Sigmoid colon (tissue), 7 donors: Measurements from ENCODE around the gene CROT. TPM values are rescaled to one million over a fixed set of nuclear protein-coding genes. Genes with fewer than 3 reads are reported as not detected.

ENCODE experiments used
- DNase-seq: peaks from one replicate; pipeline ENCODE4 v3.0.0-alpha.2; 2019
- H3K27ac ChIP-seq, 4 donors: fragments of 200-600 bp; sonication (generic); one replicate each; pipeline ENCODE4 v1.5.1; 2016 to 2019; ENCODE audit warnings: mild to moderate bottlenecking in 1 of 4
- H3K27me3 ChIP-seq, 3 donors: fragments of 200-600 bp; sonication (generic); one replicate each; pipeline ENCODE4 v1.5.1; 2019; ENCODE audit warnings: mild to moderate bottlenecking in 1 of 3
- H3K36me3 ChIP-seq, 4 donors: fragments of 200-600 bp; sonication (generic); one replicate each; pipeline ENCODE4 v1.5.1; 2016 to 2019
- H3K4me1 ChIP-seq, 4 donors: fragments of 200-600 bp; sonication (generic); one replicate each; pipeline ENCODE4 v1.5.1; 2017 to 2019
- H3K4me3 ChIP-seq, 4 donors: fragments of 200-600 bp; sonication (generic); one replicate each; pipeline ENCODE4 v1.5.1; 2017 to 2019; ENCODE audit warnings: mild to moderate bottlenecking in 2 of 4, moderate library complexity in 1 of 4
- H3K9me3 ChIP-seq, 4 donors: fragments of 200-600 bp in 3 of 4; sonication (generic) in 3 of 4; one replicate each; pipeline versions ENCODE4 v1.5.1 to v1.6.1; 2013 to 2019
- CTCF ChIP-seq, 4 experiments: fragments of 450-650 bp in 3 of 4; fragments of 200-600 bp in 1 of 4; IDR thresholded peaks; one replicate each; pipeline ENCODE4 v1.5.1; 2016 to 2019; ENCODE audit warnings: antibody characterized with exemption in 4 of 4, mild to moderate bottlenecking in 3 of 4, moderate library complexity in 2 of 4
- EP300 ChIP-seq, 4 donors: sonication (generic); formaldehyde crosslinking; IDR thresholded peaks; one replicate each; pipeline ENCODE4 v1.6.1; 2017; ENCODE audit warnings: antibody characterized with exemption in 4 of 4
- POLR2A ChIP-seq, 2 donors: fragments of 450-650 bp; IDR thresholded peaks; one replicate each; pipeline ENCODE4 v1.6.1; 2016; ENCODE audit warnings: antibody characterized with exemption in 2 of 2, mild to moderate bottlenecking in 2 of 2, moderate library complexity in 2 of 2
- POLR2AphosphoS5 ChIP-seq, 4 donors: sonication (generic); formaldehyde crosslinking; IDR thresholded peaks; one replicate each; pipeline ENCODE4 v1.6.1; 2017; ENCODE audit warnings: antibody characterized with exemption in 4 of 4
- WGBS, 2 donors: extraction: QIAGEN DNeasy Blood & Tissue Kit; methylation state at CpG; one replicate each; pipeline ENCODE4 v1.1.7; 2013; 5-methylcytosine and 5-hydroxymethylcytosine counted together
- intact Hi-C: fragments of 100-400 bp; cut with DNase I; formaldehyde crosslinking; loops from one replicate; pipeline ENCODE4 v1.15.1; 2023
- polyA plus RNA-seq, 3 donors: library from polyadenylated mRNA; stranded (reverse); fragments of 200-250 nt; gene quantifications; one replicate each; pipeline ENCODE4 v1.2.3, GENCODE V29; 2013
- total RNA-seq, 4 donors: library from RNA; depleted of rRNA; stranded (reverse); fragments of >200 nt; gene quantifications; one replicate each; pipeline ENCODE4 v1.1.0, GENCODE V29; 2016
- donor health status: healthy with polysubstance abuse.
- donor health status: Bipolar disorder and iron deficiency.
- donor health status: healthy.

The CROT gene
- total and polyA plus RNA-seq, 7 donors = 11.9 to 15.6 (median 13.9) TPM

DNA sequence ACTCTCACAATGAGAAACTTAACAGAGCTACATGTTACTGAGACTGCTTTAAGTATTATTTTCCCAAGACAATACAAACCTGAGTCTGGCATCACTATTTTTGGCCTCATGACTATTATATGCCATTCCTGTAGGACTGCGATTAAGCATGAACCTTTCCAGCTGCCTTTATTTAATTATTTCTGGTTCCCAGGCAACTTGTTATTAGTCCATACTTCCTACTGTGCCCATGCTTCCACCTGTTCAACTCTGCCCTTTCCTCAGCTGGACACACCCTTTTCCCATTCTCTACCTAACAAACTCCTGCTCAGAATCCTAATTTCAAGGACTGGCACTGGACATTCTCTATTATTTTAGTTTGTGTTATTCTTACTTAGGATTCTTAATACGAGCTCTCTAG, 8.1 kb upstream of the CROT start:
- Histone ChIP-seq H3K27ac (no peak overlapping the region), H3K9me3 (no peaks in the 10 kb centered on the region), H3K36me3 (peaks cover 0 to 23% (median 0%) of the 10 kb centered on the region in 4 donors), H3K4me3 (no peak overlapping the region), H3K27me3 (no peaks in the 10 kb centered on the region), H3K4me1 (no peaks in the 10 kb centered on the region)
- WGBS, 2 donors = 63 to 88% methylated on average over 2 of the region's 2 CpGs
- no peak for DNase-seq
- TF ChIP-seq POLR2A (IDR thresholded peaks at IDR 0.05) = no peak
- no peak for TF ChIP-seq CTCF (IDR thresholded peaks at IDR 0.05)
- TF ChIP-seq POLR2AphosphoS5 (IDR thresholded peaks at IDR 0.05) = no peak
- no peak for TF ChIP-seq EP300 (IDR thresholded peaks at IDR 0.05)
- intact Hi-C loops = no loop called here

GRCh38 chr7:87339373-87339897, 6.0 kb upstream of the CROT start:
- no peak for TF ChIP-seq EP300 (IDR thresholded peaks at IDR 0.05)
- TF ChIP-seq POLR2AphosphoS5 (IDR thresholded peaks at IDR 0.05) = no peak
- no peak for TF ChIP-seq CTCF (IDR thresholded peaks at IDR 0.05)
- no peak for TF ChIP-seq POLR2A (IDR thresholded peaks at IDR 0.05)
- intact Hi-C loops = no loop called here
- no peaks in the 10 kb centered on the region for H3K9me3 ChIP-seq
- 49 to 63% methylated on average over 2 of the region's 2 CpGs for WGBS, 2 donors
- no peak overlapping the region for H3K4me3 ChIP-seq
- H3K36me3 ChIP-seq = peaks cover 0 to 23% (median 0%) of the 10 kb centered on the region in 4 donors
- no peaks in the 10 kb centered on the region for H3K27me3 ChIP-seq
- DNase-seq = no peak
- peaks cover 0 to 15% (median 8%) of the 10 kb centered on the region in 4 donors for H3K4me1 ChIP-seq
- no peak overlapping the region for H3K27ac ChIP-seq

- no peak for TF ChIP-seq EP300 (IDR thresholded peaks at IDR 0.05)
- no peak for TF ChIP-seq CTCF (IDR thresholded peaks at IDR 0.05)
- no peak for TF ChIP-seq POLR2AphosphoS5 (IDR thresholded peaks at IDR 0.05)
- TF ChIP-seq POLR2A (IDR thresholded peaks at IDR 0.05) = no peak
- H3K27ac ChIP-seq = no peak overlapping the region
- H3K27me3 ChIP-seq = no peaks in the 10 kb centered on the region
- 93 to 98% methylated on average over 2 of the region's 2 CpGs for WGBS, 2 donors
- peaks cover 0 to 23% (median 0%) of the 10 kb centered on the region in 4 donors for H3K36me3 ChIP-seq
- no peaks in the 10 kb centered on the region for H3K9me3 ChIP-seq
- DNase-seq = no peak
- intact Hi-C loops = loop anchor here (10.0 kb wide), 1 partner anchor 187 kb away; the partner anchor contains the start of gene DMTF1
- H3K4me3 ChIP-seq = no peak overlapping the region
- H3K4me1 ChIP-seq = peaks cover 0 to 25% (median 20%) of the 10 kb centered on the region in 4 donors
Measured at GRCh38 chr7:87341441-87341840, 4.0 kb upstream of the CROT start.

- no peak for TF ChIP-seq CTCF (IDR thresholded peaks at IDR 0.05)
- no peak for TF ChIP-seq EP300 (IDR thresholded peaks at IDR 0.05)
- no peak for TF ChIP-seq POLR2AphosphoS5 (IDR thresholded peaks at IDR 0.05)
- no peak for TF ChIP-seq POLR2A (IDR thresholded peaks at IDR 0.05)
- peaks cover 0 to 23% (median 0%) of the 10 kb centered on the region in 4 donors for H3K36me3 ChIP-seq
- H3K27me3 ChIP-seq = no peaks in the 10 kb centered on the region
- H3K9me3 ChIP-seq = no peaks in the 10 kb centered on the region
- intact Hi-C loops = loop anchor here (10.0 kb wide), 1 partner anchor 187 kb away; the partner anchor contains the start of gene DMTF1
- H3K27ac ChIP-seq = no peak overlapping the region
- no peak overlapping the region for H3K4me3 ChIP-seq
- DNase-seq = no peak
- WGBS, 2 donors = 57 to 93% methylated on average over 3 of the region's 3 CpGs
- H3K4me1 ChIP-seq = peaks cover 0 to 31% (median 21%) of the 10 kb centered on the region in 4 donors
Measured at GRCh38 chr7:87342231-87342630, 3.2 kb upstream of the CROT start.
